K562 (cell line): ENCODE measurements around the gene ERBB3. TPM values are rescaled to one million over a fixed set of nuclear protein-coding genes. Genes with fewer than 3 reads are reported as not detected.

ENCODE experiments used
- ATAC-seq: fragments of 200-7000 bp; cut with Tn5 transposase; 3 replicates; pipeline ENCODE4 v1.9.1; 2020; ENCODE audit warnings: moderate library complexity
- BruUV-seq: library from RNA; stranded (reverse); fragments of 400-500 nt; replicated peaks from 2 replicates; lab custom pipeline; 2021; lab: Mats Ljungman, UMichigan
- CTCF ChIA-PET: fragments of 300-600 bp; formaldehyde crosslinking; extraction: SDS; loops from one replicate; lab custom pipeline; 2021; ENCODE audit warnings: low intra/inter-chr PET ratio; lab: Yijun Ruan, JAX
- POLR2A ChIA-PET: fragments of 300-600, 350-650 bp; sonication (Branson Sonifier 250); formaldehyde crosslinking; extraction: SDS; loops from one replicate; lab custom pipeline; 2021; ENCODE audit warnings: antibody characterized with exemption, inconsistent platforms; lab: Yijun Ruan, JAX
- DNase-seq, 4 experiments: peaks; one replicate each; pipeline versions ENCODE4 v3.0.0 to v3.0.0-alpha.2; 2011 to 2018; ENCODE audit warnings: low spot score in 3 of 4, mixed read lengths in 3 of 4; ENCODE audit errors: extremely low read depth in 1 of 4
- FAIRE-seq: peaks from 2 replicates; lab custom pipeline; 2011; peaks lifted over from hg19 to GRCh38; lab: Jason Lieb, UNC
- H2AFZ ChIP-seq: 2 replicates; pipeline ENCODE4 v1.6.0; 2011; ENCODE audit warnings: low read depth, low read length, control low read depth, inconsistent platforms
- H3K27ac ChIP-seq: fragments of 200-600 bp; 3 replicates; pipeline ENCODE4 v1.8.0; 2011; ENCODE audit warnings: low read depth, mild to moderate bottlenecking, control low read depth, inconsistent platforms, low read length, moderate library complexity, mixed read lengths; ENCODE audit errors: extremely low read depth
- H3K27me3 ChIP-seq, 2 experiments: fragments of 300-600 bp in 1 of 2; 2 replicates in 1 of 2; 3 replicates in 1 of 2; pipeline versions ENCODE4 v1.6.0 to v1.8.0; 2011; ENCODE audit warnings: inconsistent platforms in 2 of 2, low read length in 2 of 2, mild to moderate bottlenecking in 1 of 2, mixed read lengths in 1 of 2, moderate library complexity in 1 of 2; ENCODE audit not compliant: control insufficient read depth in 2 of 2, insufficient read depth in 2 of 2
- H3K36me3 ChIP-seq: fragments of 300-600 bp; 3 replicates; pipeline ENCODE4 v1.8.0; 2011; ENCODE audit warnings: mild to moderate bottlenecking, low read length, inconsistent platforms; ENCODE audit not compliant: control insufficient read depth, insufficient read depth
- H3K4me1 ChIP-seq, 2 experiments: fragments of 200-600 bp in 1 of 2; replicated peaks in 1 of 2; 2 replicates in 1 of 2; 3 replicates in 1 of 2; pipeline versions ENCODE4 v1.5.1 to v1.8.0; 2011; ENCODE audit warnings: inconsistent platforms in 2 of 2, low read length in 2 of 2, mild to moderate bottlenecking in 1 of 2, mixed read lengths in 1 of 2, moderate library complexity in 1 of 2; ENCODE audit not compliant: control insufficient read depth in 2 of 2, insufficient read depth in 2 of 2
- H3K4me2 ChIP-seq: 2 replicates; pipeline ENCODE4 v1.6.1; 2011; ENCODE audit warnings: low read length, control low read depth, inconsistent platforms, mixed read lengths; ENCODE audit not compliant: insufficient read depth
- H3K4me3 ChIP-seq: fragments of 200-600 bp; sonication (generic), shearing (Covaris generic); 2 replicates; pipeline ENCODE4 v1.5.1; 2016; ENCODE audit warnings: control low read depth, inconsistent platforms
- H3K79me2 ChIP-seq: fragments of 200-600 bp; 3 replicates; pipeline ENCODE4 v1.8.0; 2011; ENCODE audit warnings: low read length, inconsistent platforms; ENCODE audit not compliant: control insufficient read depth, insufficient read depth
- H3K9ac ChIP-seq, 2 experiments: 2 replicates each; pipeline versions ENCODE4 v1.6.0 to v1.6.1; 2011; ENCODE audit warnings: low read depth in 2 of 2, low read length in 2 of 2, control low read depth in 1 of 2, inconsistent platforms in 1 of 2, mild to moderate bottlenecking in 1 of 2, mixed read lengths in 1 of 2; ENCODE audit not compliant: insufficient read depth in 1 of 2
- H3K9me1 ChIP-seq: one replicate; pipeline ENCODE4 v1.6.0; 2011; ENCODE audit warnings: inconsistent platforms, mild to moderate bottlenecking, low read length, moderate library complexity; ENCODE audit not compliant: control insufficient read depth, insufficient read depth
- H3K9me3 ChIP-seq: replicated peaks from 2 replicates; pipeline ENCODE4 v1.5.1; 2011; ENCODE audit warnings: low read depth, low read length, inconsistent platforms; ENCODE audit not compliant: control insufficient read depth, insufficient read depth
- H4K20me1 ChIP-seq: replicated peaks from 2 replicates; pipeline ENCODE4 v1.6.1; 2011; ENCODE audit warnings: low read length, inconsistent platforms, mixed read lengths; ENCODE audit not compliant: control insufficient read depth, insufficient read depth
- CEBPB ChIP-seq: fragments of 450-650 bp; IDR thresholded peaks from 2 replicates; pipeline ENCODE4 v1.6.1; 2016; ENCODE audit warnings: missing genetic modification characterization, missing compliant biosample characterization
- KLF16 ChIP-seq: IDR thresholded peaks from 2 replicates; pipeline ENCODE4 v1.6.1; 2016; ENCODE audit warnings: antibody characterized with exemption
- NFE2L1 ChIP-seq: fragments of 450-650 bp; IDR thresholded peaks from 2 replicates; pipeline ENCODE4 v1.6.1; 2016; ENCODE audit warnings: missing genetic modification characterization, low read depth, mild to moderate bottlenecking, missing compliant biosample characterization, moderate library complexity, borderline replicate concordance
- POLR2H ChIP-seq: IDR thresholded peaks from 2 replicates; pipeline ENCODE4 v1.6.1; 2016; ENCODE audit warnings: missing genetic modification characterization, low read depth, mild to moderate bottlenecking, control low read depth, missing compliant biosample characterization, moderate library complexity
- SETDB1 ChIP-seq: IDR thresholded peaks from one replicate; pipeline ENCODE4 v1.6.1; 2012; ENCODE audit warnings: low read length, control low read depth, inconsistent platforms
- ZNF766 ChIP-seq: fragments of 200-800 bp; sonication (Bioruptor generic); conservative IDR thresholded peaks from 2 replicates; pipeline ENCODE4 v1.6.1; 2016; ENCODE audit warnings: missing genetic modification characterization, missing compliant biosample characterization
- WGBS: fragments of 100-300 bp; shearing (Covaris generic); methylation state at CpG from one replicate; pipeline ENCODE4 v1.1.6; 2016; ENCODE audit warnings: low coverage, mixed read lengths; ENCODE audit not compliant: insufficient coverage; ENCODE audit errors: missing lambda C conversion rate; 5-methylcytosine and 5-hydroxymethylcytosine counted together
- in situ Hi-C: fragments of 300-500 bp; cut with MboI; formaldehyde crosslinking; loops from 4 replicates; pipeline ENCODE4 v1.15.0; 2018; ENCODE audit warnings: inconsistent platforms, mixed read lengths
- intact Hi-C: fragments of 100-400 bp; cut with micrococcal nuclease; formaldehyde crosslinking; loops from 2 replicates; pipeline ENCODE4 v1.14.2; 2022
- polyA plus RNA-seq, 8 experiments: library from polyadenylated mRNA; depleted of rRNA in 4 of 8; stranded (reverse) in 5 of 8; unstranded in 3 of 8; fragments of >200 nt; fragmentation: Nextera tagmentation in 2 of 8; fragmentation: Illumina TruSeq in 1 of 8; extraction: Ambion mirVana in 2 of 8; extraction: Trizol in 1 of 8; gene quantifications; 2 replicates each; pipeline versions ENCODE4 v1.2.1 to v1.2.3, GENCODE V29; 2011 to 2014; ENCODE audit warnings: inconsistent platforms in 1 of 8, missing spikeins in 1 of 8
- total RNA-seq, 7 experiments: library from RNA; depleted of rRNA in 6 of 7; stranded (reverse); fragments of >200 nt in 6 of 7; fragmentation: Illumina TruSeq in 2 of 7; extraction: Trizol in 2 of 7; gene quantifications; 2 replicates each; pipeline versions ENCODE4 v1.2.1 to v1.2.3, GENCODE V29; 2011 to 2021; ENCODE audit warnings: low replicate concordance in 1 of 7
- TF ChIP-seq, protein P1 (sequence below): sonication (generic); formaldehyde crosslinking; IDR thresholded peaks from 2 replicates; pipeline ENCODE4 v1.8.1; 2022; ENCODE audit warnings: missing genetic modification reagents
- TF ChIP-seq, protein P2 (sequence below): sonication (generic); IDR thresholded peaks from 2 replicates; pipeline ENCODE4 v1.6.1; 2016

The ERBB3 gene
- total and polyA plus RNA-seq, 9 of the 15 experiments (the other 6 are each of a cell fraction or from before 2014, with no cell fraction given) = 1.5 to 5.4 (median 3.8) TPM

DNA sequence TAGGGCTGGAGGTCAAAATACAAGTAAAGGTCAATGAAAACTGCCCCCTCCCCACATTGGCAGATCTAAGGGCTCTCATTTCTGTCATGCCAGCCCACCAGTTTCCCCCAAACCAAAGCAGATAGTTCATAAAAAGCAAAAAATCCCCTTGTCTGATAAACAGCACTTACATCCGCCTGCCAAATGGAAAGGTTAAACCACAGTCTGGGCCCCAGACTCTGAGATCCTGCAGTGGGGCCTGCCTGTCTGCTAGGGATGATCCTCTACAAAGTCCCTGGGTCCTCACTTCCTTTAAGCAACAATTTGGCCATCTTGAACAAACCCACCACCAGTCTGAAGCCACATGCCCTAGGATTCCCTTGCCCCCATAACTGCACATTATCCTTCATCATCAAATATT is 48.0 kb upstream of the ERBB3 start:
- Histone ChIP-seq H3K27ac (no peak overlapping the region), H3K4me2 (no peak overlapping the region), H3K79me2 (no peaks in the 10 kb centered on the region), H3K4me3 (no peak overlapping the region), H3K9me3 (no peaks in the 10 kb centered on the region), H2AFZ (no peak overlapping the region), H3K9ac (no peak overlapping the region), H4K20me1 (no peaks in the 10 kb centered on the region), H3K4me1 (peaks cover 0 to 6% of the 10 kb centered on the region in 2 experiments; a peak in 1 of 5 replicates), H3K9me1 (no peaks in the 10 kb centered on the region), H3K27me3 (no peaks in the 10 kb centered on the region), H3K36me3 (peaks cover 91% of the 10 kb centered on the region)
- TF ChIP-seq POLR2H (tag) = no peak
- no peak for TF ChIP-seq NFE2L1 (tag)
- TF ChIP-seq, protein P1, sequence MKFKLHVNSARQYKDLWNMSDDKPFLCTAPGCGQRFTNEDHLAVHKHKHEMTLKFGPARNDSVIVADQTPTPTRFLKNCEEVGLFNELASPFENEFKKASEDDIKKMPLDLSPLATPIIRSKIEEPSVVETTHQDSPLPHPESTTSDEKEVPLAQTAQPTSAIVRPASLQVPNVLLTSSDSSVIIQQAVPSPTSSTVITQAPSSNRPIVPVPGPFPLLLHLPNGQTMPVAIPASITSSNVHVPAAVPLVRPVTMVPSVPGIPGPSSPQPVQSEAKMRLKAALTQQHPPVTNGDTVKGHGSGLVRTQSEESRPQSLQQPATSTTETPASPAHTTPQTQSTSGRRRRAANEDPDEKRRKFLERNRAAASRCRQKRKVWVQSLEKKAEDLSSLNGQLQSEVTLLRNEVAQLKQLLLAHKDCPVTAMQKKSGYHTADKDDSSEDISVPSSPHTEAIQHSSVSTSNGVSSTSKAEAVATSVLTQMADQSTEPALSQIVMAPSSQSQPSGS (CRISPR knock-in tag) = no peak
- TF ChIP-seq, protein P2, sequence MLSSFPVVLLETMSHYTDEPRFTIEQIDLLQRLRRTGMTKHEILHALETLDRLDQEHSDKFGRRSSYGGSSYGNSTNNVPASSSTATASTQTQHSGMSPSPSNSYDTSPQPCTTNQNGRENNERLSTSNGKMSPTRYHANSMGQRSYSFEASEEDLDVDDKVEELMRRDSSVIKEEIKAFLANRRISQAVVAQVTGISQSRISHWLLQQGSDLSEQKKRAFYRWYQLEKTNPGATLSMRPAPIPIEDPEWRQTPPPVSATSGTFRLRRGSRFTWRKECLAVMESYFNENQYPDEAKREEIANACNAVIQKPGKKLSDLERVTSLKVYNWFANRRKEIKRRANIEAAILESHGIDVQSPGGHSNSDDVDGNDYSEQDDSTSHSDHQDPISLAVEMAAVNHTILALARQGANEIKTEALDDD = no peak
- TF ChIP-seq SETDB1 = no peak
- no peak for TF ChIP-seq CEBPB
- no peak for TF ChIP-seq KLF16
- TF ChIP-seq ZNF766 (CRISPR knock-in tag) = no peak
- ATAC-seq (no peak), DNase-seq (no peak), FAIRE-seq (no peak)
- POLR2A ChIA-PET = interaction anchor here (0.6 kb wide), 1 partner anchor 17 kb away, joined by 3 read pairs; no protein-coding TSS in a partner anchor
- in situ Hi-C loops (loop anchor here (5.0 kb wide), 2 partner anchors 35 to 295 kb away; partner anchors contain the start of gene SUOX), intact Hi-C loops (no loop called here)
- no TSS peak for BruUV-seq
- WGBS = 92% methylated on average over 1 of the region's 1 CpG
- CTCF ChIA-PET = no interaction called here
